ENCODE data around the gene MRPL18.
"Not testable (repeated sequence)": the region's sequence is repeated elsewhere in the genome, so short reads cannot be mapped to it uniquely, and the experiment has no call there.

Gene MRPL18

GRCh38 chr6:159790149-159790955 lies at the start of gene MRPL18:
Gene MRPL18 (plus strand): TSS chr6:159790467. CDS start chr6:159790588, 121 bp downstream.
- DNase-seq, result peak; percentile 91

GRCh38 chr6:159742165-159742564 lies 48.1 kb upstream of the MRPL18 start:
- DNase-seq, result no peak

GRCh38 chr6:159745081-159745480 lies 45.2 kb upstream of the MRPL18 start:
- no peak for DNase-seq

- no peak for DNase-seq
Measured at GRCh38 chr6:159746759-159747158, 43.5 kb upstream of the MRPL18 start.

GRCh38 chr6:159748127-159748526 lies 42.1 kb upstream of the MRPL18 start:
- not testable (repeated sequence) for DNase-seq

GRCh38 chr6:159751448-159751847 lies 38.8 kb upstream of the MRPL18 start:
- no peak for DNase-seq

- no peak for DNase-seq
Measured at GRCh38 chr6:159753081-159753872, 37.0 kb upstream of the MRPL18 start.

- no peak for DNase-seq
Measured at GRCh38 chr6:159754401-159754800, 35.9 kb upstream of the MRPL18 start.

- DNase-seq, result no peak
Measured at GRCh38 chr6:159754959-159755914, 35.0 kb upstream of the MRPL18 start.

- DNase-seq, result no peak
Measured at GRCh38 chr6:159756508-159756907, 33.8 kb upstream of the MRPL18 start.

- DNase-seq, result no peak
Measured at GRCh38 chr6:159758031-159759001, 32.0 kb upstream of the MRPL18 start.

- no peak for DNase-seq
Measured at GRCh38 chr6:159759645-159760044, 30.6 kb upstream of the MRPL18 start.

- DNase-seq, result no peak
Measured at GRCh38 chr6:159760602-159761057, 29.6 kb upstream of the MRPL18 start.

GRCh38 chr6:159761129-159761872 lies 29.0 kb upstream of the MRPL18 start:
- peak; percentile 28 for DNase-seq

GRCh38 chr6:159761873-159762680 lies 28.2 kb upstream of the MRPL18 start, which contains the start of gene ACAT2:
Gene ACAT2 (plus strand): TSS chr6:159762045. CDS start chr6:159762088, 43 bp downstream.
- DNase-seq, result peak; percentile 92

- DNase-seq, result peak; percentile 15
Measured at GRCh38 chr6:159762681-159763293, 27.5 kb upstream of the MRPL18 start.

- DNase-seq, result no peak
Measured at GRCh38 chr6:159766906-159767305, 23.4 kb upstream of the MRPL18 start.

- no peak for DNase-seq
Measured at GRCh38 chr6:159769470-159769869, 20.8 kb upstream of the MRPL18 start.

GRCh38 chr6:159772196-159772595 lies 18.1 kb upstream of the MRPL18 start:
- DNase-seq, result no peak

All from CD4-positive, alpha-beta T cell treated with Interleukin-6 for 4 hours (primary cell).